ENCODE results near the gene ENSA. TPM values are rescaled to one million over a fixed set of nuclear protein-coding genes. Genes with fewer than 3 reads are reported as not detected.

The ENSA gene
- total RNA-seq, 2 experiments from 2014 or later = 177 to 182 TPM

GRCh38 chr1:150620919-150621318 is 8.5 kb downstream of the ENSA start:
- TF ChIP-seq, protein P1, sequence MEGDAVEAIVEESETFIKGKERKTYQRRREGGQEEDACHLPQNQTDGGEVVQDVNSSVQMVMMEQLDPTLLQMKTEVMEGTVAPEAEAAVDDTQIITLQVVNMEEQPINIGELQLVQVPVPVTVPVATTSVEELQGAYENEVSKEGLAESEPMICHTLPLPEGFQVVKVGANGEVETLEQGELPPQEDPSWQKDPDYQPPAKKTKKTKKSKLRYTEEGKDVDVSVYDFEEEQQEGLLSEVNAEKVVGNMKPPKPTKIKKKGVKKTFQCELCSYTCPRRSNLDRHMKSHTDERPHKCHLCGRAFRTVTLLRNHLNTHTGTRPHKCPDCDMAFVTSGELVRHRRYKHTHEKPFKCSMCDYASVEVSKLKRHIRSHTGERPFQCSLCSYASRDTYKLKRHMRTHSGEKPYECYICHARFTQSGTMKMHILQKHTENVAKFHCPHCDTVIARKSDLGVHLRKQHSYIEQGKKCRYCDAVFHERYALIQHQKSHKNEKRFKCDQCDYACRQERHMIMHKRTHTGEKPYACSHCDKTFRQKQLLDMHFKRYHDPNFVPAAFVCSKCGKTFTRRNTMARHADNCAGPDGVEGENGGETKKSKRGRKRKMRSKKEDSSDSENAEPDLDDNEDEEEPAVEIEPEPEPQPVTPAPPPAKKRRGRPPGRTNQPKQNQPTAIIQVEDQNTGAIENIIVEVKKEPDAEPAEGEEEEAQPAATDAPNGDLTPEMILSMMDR (IDR thresholded peaks at IDR 0.05) = no peak
- no peaks in the 10 kb centered on the region for H3K9me3 Mint-ChIP-seq
- peak overlapping the region; percentile 47 for H3K27ac Mint-ChIP-seq
- ATAC-seq (no peak), DNase-seq (no peak)
- POLR2A ChIA-PET = interaction anchor here (0.9 to 30.2 kb wide), 2 partner anchors 51 to 345 kb away, joined by 4 to 678 read pairs; partner anchors contain the start of gene MCL1
- peaks cover 68% of the 10 kb centered on the region for H3K4me1 Mint-ChIP-seq (ENCODE audit: low read depth)
- no peak overlapping the region for H3K4me3 Mint-ChIP-seq
- intact Hi-C loops (cut with micrococcal nuclease) = loop anchor here (10.0 kb wide), 1 partner anchor 136 kb away; the partner anchor contains the start of gene TARS2
- H3K27me3 Mint-ChIP-seq = no peaks in the 10 kb centered on the region
- CTCF ChIA-PET = interaction anchor here (0.7 to 19.1 kb wide), 14 partner anchors 7 to 301 kb away, joined by 3 to 324 read pairs (median 4); partner anchors contain the start of gene MCL1
- H3K36me3 Mint-ChIP-seq (ENCODE audit: low read depth) = peaks cover 67% of the 10 kb centered on the region

GRCh38 chr1:150619576-150620509 is 9.6 kb downstream of the ENSA start:
- ATAC-seq (no peak), DNase-seq (no peak)
- intact Hi-C loops (cut with micrococcal nuclease) = loop anchor here (10.0 kb wide), 1 partner anchor 135 kb away; the partner anchor contains the start of gene TARS2
- H3K4me1 Mint-ChIP-seq (ENCODE audit: low read depth) = peaks cover 69% of the 10 kb centered on the region
- no peaks in the 10 kb centered on the region for H3K27me3 Mint-ChIP-seq
- ChIA-PET CTCF (interaction anchor here (1.0 to 19.1 kb wide), 10 partner anchors 10 to 302 kb away, joined by 3 to 324 read pairs (median 4); partner anchors contain the start of gene ENSA), POLR2A (interaction anchor here (1.1 to 30.2 kb wide), 3 partner anchors 10 to 306 kb away, joined by 4 to 678 read pairs (median 4); partner anchors contain the start of genes ENSA, MCL1 and SETDB1)
- TF ChIP-seq, protein P1 (IDR thresholded peaks at IDR 0.05) = no peak
- no peaks in the 10 kb centered on the region for H3K9me3 Mint-ChIP-seq
- H3K36me3 Mint-ChIP-seq (ENCODE audit: low read depth) = peaks cover 69% of the 10 kb centered on the region
- peak overlapping the region; percentile 61 for H3K27ac Mint-ChIP-seq
- no peak overlapping the region for H3K4me3 Mint-ChIP-seq

- CTCF ChIA-PET = interaction anchor here (0.9 to 19.1 kb wide), 6 partner anchors 9 to 391 kb away, joined by 3 to 324 read pairs (median 4); partner anchors contain the start of genes ENSA and MINDY1
- ATAC-seq (no peak), DNase-seq (peak; percentile 47)
- TF ChIP-seq, protein P1 (IDR thresholded peaks at IDR 0.05) = no peak
- peaks cover 66% of the 10 kb centered on the region for H3K36me3 Mint-ChIP-seq (ENCODE audit: low read depth)
- H3K27ac Mint-ChIP-seq = peak overlapping the region; percentile 89
- peak overlapping the region; percentile 11 for H3K4me3 Mint-ChIP-seq
- H3K4me1 Mint-ChIP-seq (ENCODE audit: low read depth) = peaks cover 71% of the 10 kb centered on the region
- POLR2A ChIA-PET = interaction anchor here (0.6 to 30.2 kb wide), 4 partner anchors 12 to 602 kb away, joined by 3 to 678 read pairs (median 14); partner anchors contain the start of genes ENSA and MCL1
- no peaks in the 10 kb centered on the region for H3K9me3 Mint-ChIP-seq
- no peaks in the 10 kb centered on the region for H3K27me3 Mint-ChIP-seq
- intact Hi-C loops (cut with micrococcal nuclease) = no loop called here
Measured at GRCh38 chr1:150615346-150616201, 13.8 kb downstream of the ENSA start.

GRCh38 chr1:150613061-150613920 is 16.1 kb downstream of the ENSA start:
- H3K9me3 Mint-ChIP-seq = no peaks in the 10 kb centered on the region
- peaks cover 62% of the 10 kb centered on the region for H3K4me1 Mint-ChIP-seq (ENCODE audit: low read depth)
- H3K36me3 Mint-ChIP-seq (ENCODE audit: low read depth) = peaks cover 56% of the 10 kb centered on the region
- CTCF ChIA-PET = interaction anchor here (0.6 to 19.1 kb wide), 4 partner anchors 8 to 213 kb away, joined by 3 to 324 read pairs (median 4); no protein-coding TSS in a partner anchor
- peak overlapping the region; percentile 45 for H3K4me3 Mint-ChIP-seq
- TF ChIP-seq, protein P1 (IDR thresholded peaks at IDR 0.05) = no peak
- ATAC-seq (peak; percentile 62), DNase-seq (peak; percentile 83)
- peak overlapping the region; percentile 91 for H3K27ac Mint-ChIP-seq
- intact Hi-C loops (cut with micrococcal nuclease) = loop anchor here (2.0 to 5.0 kb wide), 2 partner anchors 36 to 50 kb away; partner anchors contain the start of gene MCL1
- no peaks in the 10 kb centered on the region for H3K27me3 Mint-ChIP-seq
- POLR2A ChIA-PET = interaction anchor here (0.6 to 30.2 kb wide), 5 partner anchors 14 to 287 kb away, joined by 3 to 678 read pairs (median 11); partner anchors contain the start of genes ENSA and MCL1

All from activated CD8-positive, alpha-beta T cell treated with anti-CD3 and anti-CD28 coated beads for 36 hours (primary cell).